ENCODE data around the gene KRT73.
"Not testable (repeated sequence)": the region's sequence is repeated elsewhere in the genome, so short reads cannot be mapped to it uniquely, and the experiment has no call there.

KRT73 gene

GRCh38 chr12:52598966-52599365, 19.4 kb downstream of the KRT73 start:
- DNase-seq: no peak

- DNase-seq: not testable (repeated sequence)
These were observed 24.1 kb downstream of the KRT73 start for GRCh38 chr12:52594237-52594636.

- DNase-seq: no peak
These were observed 26.8 kb downstream of the KRT73 start for GRCh38 chr12:52591521-52591920.

- DNase-seq: no peak
These were observed 28.3 kb downstream of the KRT73 start for GRCh38 chr12:52590021-52590420.

- no peak for DNase-seq
These were observed 30.8 kb downstream of the KRT73 start for GRCh38 chr12:52587563-52587962.

- DNase-seq: peak; percentile 22 to 32
These were observed 32.4 kb downstream of the KRT73 start for GRCh38 chr12:52585946-52586345.

- no peak for DNase-seq
These were observed 33.3 kb downstream of the KRT73 start for GRCh38 chr12:52585066-52585465.

- DNase-seq: no peak
These were observed 34.1 kb downstream of the KRT73 start for GRCh38 chr12:52584156-52584682.

GRCh38 chr12:52582971-52583456, 35.3 kb downstream of the KRT73 start:
- peak; percentile 65 to 74 for DNase-seq

GRCh38 chr12:52582486-52582885, 35.9 kb downstream of the KRT73 start:
- no peak for DNase-seq

GRCh38 chr12:52581481-52581880, 36.9 kb downstream of the KRT73 start:
- DNase-seq: no peak

GRCh38 chr12:52581066-52581465, 37.3 kb downstream of the KRT73 start:
- no peak for DNase-seq

GRCh38 chr12:52580496-52580895, 37.9 kb downstream of the KRT73 start:
- no peak for DNase-seq

GRCh38 chr12:52579468-52580465, 38.6 kb downstream of the KRT73 start:
- no peak for DNase-seq

GRCh38 chr12:52578469-52578868, 39.9 kb downstream of the KRT73 start:
- no peak for DNase-seq

- no peak for DNase-seq
These were observed 41.0 kb downstream of the KRT73 start for GRCh38 chr12:52577316-52577715.

GRCh38 chr12:52575948-52576347, 42.4 kb downstream of the KRT73 start:
- DNase-seq: no peak

- DNase-seq: no peak
These were observed 43.1 kb downstream of the KRT73 start for GRCh38 chr12:52575256-52575655.

- no peak for DNase-seq
These were observed 44.6 kb downstream of the KRT73 start, which contains the start of gene KRT74 for GRCh38 chr12:52573743-52574142. TSS of gene KRT74 (minus strand) at chr12:52573843. CDS start at chr12:52573777, 66 bp downstream.

- no peak for DNase-seq
These were observed 45.1 kb downstream of the KRT73 start for GRCh38 chr12:52573306-52573705.

GRCh38 chr12:52570511-52570910, 47.8 kb downstream of the KRT73 start:
- DNase-seq: no peak

GRCh38 chr12:52568111-52568510, 50.2 kb downstream of the KRT73 start:
- no peak for DNase-seq

GRCh38 chr12:52566847-52567291, 51.5 kb downstream of the KRT73 start:
- DNase-seq: no peak

GRCh38 chr12:52564582-52564981, 53.8 kb downstream of the KRT73 start:
- DNase-seq: no peak
